NCI-H128 (cell line): ENCODE results near the gene PLCB1.

Experiments
- DNase-seq: peaks from one replicate; lab custom pipeline; 2025; ENCODE audit not compliant: unreplicated experiment; lab: John Stamatoyannopoulos, UW

PLCB1 gene

DNA sequence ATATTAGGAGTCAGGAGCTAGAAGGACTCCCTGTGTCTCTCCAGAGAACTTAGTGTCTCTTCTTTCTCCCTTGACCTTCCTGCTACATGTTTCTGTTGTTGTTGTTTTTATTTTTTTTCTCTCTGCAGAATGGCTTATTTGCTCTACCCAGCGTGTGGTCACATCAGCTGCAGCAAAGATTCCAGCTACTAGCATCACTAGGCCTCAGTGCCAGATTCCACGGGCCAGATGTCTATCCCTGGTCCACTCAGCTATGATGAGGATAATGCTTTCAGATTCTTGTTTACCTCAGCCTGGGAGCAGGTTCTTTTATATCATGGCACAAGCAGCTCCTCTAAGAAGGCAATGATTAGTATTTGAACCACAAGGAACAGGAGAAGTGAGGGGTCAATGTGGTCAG, 110.0 kb downstream of the PLCB1 start:
- no peak for DNase-seq

DNA sequence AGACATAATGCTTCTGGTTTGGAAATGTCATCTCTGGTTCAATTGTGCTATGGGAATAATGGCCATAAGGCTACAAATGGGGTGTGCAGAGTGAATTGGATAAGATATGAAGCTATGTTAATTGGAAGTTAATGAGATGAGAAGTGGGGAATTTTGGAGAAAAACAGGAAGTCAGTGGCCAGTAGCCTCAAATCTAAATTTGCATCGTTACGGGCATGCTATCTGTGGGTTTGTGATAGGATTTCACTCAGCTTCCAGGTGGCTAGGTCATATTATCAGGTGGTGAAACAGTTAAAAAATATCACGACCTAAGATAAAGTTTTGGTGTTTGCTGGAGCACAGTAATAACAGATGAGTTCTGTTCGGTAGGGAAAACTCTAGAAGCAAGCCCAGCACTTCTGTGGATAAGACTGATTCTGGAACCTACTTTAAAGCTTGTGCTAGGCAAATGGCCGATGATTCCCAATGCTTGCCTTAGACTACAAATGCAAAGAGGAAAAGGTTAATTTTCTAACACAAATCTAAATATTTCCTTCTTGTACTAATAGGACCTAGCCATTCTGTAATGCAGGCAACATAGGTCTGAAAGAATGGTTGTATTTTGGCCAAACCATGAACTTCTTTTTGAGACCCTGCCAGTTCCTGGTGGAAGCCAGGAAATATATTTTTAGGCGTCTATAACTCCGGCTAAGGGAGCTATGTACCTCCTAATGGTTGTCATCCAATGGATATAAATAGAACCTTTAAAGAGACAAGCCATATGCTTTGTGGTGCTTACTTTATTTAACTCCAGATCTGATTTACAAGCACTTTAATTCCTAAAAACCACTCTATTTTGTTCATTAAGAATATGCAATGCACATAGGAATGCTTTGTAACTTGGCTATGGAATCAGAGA, 111.0 kb downstream of the PLCB1 start:
- no peak for DNase-seq

DNA sequence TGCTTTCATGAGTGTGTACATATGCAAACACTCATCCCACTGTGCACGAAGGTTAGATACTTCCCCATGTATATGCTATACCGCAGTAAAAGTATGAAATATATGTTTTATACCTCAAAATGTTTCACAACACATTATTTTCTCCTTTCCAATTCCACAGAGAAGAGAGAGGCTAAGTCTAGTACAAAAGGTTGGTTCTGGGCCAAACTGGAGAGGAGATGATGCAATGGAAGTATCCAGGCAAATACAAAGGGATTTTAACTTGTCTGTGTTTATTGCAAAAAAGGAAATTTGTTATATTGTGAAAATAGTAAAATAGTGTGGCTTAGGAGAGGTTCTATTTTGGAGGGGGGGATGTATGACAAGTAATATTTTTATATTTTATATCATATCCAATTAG, 112.6 kb downstream of the PLCB1 start:
- DNase-seq, result no peak

DNA sequence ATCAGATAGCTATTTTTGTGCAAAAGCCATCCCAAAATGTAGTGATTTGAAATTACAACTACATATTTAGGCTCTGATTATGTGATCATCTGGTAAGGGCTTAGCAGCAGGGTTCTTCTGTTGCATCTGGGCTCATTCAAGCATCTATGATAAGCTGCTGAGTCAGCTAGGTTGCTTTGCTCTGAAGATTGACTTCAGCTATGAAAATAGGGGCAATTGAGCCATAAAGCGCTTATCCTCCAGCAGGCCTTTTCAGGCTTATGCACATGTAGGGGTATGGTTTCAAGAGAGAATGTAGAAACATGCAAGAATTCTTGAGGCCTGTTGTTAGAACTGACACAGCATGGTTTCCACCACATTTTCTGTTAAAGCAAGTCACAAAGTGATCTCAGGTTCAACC, 114.1 kb downstream of the PLCB1 start:
- DNase-seq, result no peak

DNA sequence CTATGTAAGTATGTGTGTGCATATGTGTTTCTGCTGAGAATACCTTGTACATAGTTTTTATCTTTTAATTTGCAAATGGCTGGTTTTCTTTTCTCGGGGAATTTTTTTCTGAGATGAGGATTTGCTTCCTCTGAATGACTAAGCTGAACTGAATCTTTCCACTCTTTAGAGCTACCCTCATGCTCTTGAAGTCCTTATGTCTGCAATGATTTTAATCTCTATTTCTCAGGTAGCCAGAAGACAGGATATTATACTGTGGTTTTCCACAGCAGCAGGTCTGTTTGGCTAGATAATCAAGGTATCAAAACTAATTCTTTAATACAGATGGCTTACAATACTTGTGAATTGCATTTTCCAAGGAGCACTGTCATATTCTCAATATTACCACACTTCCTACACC, 114.7 kb downstream of the PLCB1 start:
- DNase-seq, result no peak

DNA sequence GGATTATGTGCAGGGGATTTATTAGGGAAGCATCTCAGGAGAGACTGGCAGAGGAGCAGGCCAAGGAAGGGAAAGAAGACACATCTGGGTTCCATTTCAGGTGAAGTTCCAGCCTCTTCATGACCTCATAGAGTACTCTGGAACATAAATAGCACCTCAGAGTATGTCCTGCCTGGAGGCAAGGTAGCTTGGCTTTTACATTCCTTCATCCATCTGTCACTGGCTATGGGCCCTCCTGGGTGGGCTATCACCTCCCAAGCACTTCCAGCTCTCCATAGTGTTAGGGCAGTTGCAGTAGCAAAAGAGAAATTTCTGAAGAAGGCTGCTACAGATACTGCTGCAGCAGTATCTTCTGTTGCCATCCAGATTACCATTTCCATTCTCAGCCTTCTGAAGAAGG, 116.0 kb downstream of the PLCB1 start:
- no peak for DNase-seq

DNA sequence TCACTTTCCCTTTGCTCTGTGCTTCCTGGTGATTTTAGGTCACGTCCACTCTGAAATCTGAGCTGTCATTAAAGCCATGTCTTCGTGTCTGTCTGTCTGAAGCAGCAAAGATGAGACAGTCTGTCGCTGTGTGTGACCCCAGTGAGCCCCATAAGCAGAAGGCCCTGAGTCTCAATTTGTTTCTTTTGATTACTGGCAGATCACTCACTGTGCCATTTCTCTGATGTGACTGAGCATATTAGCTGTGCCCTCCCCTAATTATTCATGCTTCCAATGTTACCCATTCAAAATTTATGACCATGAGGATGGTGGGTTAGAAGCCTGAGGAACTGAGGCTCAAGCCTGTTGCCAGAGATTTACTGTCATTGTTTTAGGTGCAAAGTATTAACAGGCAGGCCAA, 117.6 kb downstream of the PLCB1 start:
- DNase-seq, result no peak

DNA sequence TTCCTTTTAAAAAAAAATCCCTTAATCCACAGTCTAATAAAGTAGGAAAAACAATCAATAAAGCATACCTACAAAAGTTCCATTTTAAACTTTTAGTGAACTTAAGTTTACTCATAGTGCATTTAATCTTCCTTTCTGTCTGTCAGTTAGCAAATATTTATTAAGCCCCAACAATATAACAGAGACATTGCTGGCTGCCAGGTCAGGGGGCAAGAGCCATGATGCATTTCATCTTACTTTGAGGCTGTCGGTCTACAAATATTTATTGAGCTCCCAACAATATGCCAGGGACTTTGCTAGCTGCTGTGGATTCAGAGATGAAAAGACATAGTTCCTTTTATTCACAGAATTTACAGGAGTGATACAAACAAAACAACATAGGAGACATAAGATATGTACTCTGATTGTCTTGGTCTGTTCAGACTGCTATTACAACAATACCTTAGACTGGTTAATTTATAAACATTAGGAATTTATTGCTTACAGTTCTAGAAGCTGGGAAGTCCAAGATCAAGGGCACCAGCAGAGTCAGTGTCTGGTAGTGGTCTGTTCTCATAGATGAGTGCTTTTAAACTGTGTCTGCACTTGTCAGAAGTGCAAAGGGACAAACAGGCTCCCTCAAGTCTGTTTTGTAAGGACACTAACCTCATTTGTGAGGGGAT, 118.6 kb downstream of the PLCB1 start:
- no peak for DNase-seq

DNA sequence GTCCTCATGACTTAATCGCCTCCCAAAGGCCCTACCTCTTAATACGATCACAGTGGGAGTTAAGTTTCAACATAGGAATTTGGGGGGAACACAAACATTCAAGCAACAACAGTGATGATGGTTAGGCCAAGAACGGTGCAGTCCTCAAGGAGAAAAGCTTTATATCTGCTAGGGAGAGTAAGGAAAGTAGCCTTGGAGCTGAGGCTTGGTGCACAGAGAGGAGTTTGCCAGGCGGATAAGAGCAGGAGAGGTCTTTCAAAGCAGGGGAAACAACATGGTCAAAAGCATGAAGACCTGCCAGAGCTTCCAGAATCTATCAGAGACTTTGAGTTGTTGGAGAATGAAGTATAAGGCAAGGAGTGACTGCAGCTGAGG, 119.1 kb downstream of the PLCB1 start:
- DNase-seq, result no peak

DNA sequence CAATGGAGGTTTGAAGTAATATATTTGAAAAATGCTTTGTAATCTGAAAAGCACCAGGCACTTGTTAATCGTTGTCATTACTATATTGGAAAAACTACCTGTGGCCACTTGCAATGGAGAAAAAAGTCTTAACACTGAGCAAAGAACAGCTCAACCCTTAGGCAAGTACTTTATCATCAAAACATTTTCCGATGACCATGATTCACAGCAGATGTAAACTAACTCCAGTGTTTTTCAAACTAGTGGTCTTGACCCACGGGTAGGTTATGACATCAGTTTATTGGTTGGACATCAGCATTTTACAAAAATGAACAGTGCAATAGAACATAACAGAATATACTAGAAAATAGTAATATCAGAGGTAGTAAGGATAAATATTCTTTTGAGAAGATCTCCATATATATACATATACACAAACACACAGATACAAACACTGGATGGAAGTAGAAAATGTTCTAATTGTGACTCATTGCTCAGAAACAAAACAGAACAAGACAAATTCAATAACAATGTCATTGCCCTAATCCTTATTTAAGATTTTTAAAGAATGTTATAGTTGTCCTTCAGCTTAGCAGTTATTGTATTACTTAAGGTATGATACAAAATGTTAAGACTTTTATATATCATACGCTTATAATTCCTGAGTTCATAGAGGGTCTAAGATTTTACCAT, 123.0 kb downstream of the PLCB1 start:
- DNase-seq, result no peak

DNA sequence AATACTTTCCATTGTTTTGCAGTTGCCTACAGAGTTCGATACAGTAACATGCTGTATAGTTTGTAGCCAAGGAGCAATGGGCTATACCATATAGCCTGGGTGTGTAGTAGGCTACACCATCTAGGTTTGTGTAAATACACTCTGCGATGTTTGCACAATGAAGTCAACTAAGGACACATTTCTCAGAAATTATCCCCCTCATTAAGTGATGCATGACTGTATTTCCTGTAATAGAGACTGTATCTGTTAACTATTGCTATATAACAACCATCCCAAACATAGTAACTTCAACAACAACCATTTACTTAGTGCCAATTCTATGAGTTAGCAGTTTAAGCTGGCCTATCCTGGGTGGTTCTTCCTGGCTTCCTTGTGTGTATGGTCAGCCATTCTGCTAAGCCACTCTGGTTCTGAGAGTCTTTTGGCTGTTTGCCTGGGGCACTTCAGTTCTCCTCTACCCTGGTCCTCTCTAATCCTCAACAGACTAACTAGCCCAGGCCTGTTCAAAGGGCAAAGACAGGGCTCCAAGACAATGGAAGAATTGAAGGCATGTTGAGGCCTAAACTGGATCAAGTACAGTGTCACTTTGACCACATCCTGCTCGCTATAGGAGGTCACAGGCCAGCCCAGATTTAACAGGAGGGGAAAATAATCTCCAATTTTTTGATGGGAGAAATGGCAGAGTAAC, 124.0 kb downstream of the PLCB1 start:
- no peak for DNase-seq

DNA sequence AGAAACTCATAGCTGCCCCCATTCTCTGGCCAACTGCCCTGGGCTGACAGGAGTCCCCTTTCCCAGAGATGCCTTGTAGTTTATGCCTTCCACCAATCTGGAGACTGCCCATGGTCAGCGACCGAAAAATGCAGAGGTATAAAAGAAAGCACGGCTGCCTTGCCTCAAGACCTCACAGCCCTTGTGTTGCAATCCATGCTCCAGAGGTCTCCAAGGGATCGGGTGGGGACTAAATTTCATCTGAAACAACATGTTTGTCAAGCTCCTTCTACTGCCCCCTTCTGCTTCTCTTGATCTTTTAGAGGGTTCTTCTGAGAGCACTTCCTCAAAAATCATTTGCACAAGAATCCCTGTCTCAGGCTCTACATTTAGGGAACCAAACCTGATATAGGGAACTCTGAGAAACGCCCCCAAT, 128.8 kb downstream of the PLCB1 start:
- no peak for DNase-seq

DNA sequence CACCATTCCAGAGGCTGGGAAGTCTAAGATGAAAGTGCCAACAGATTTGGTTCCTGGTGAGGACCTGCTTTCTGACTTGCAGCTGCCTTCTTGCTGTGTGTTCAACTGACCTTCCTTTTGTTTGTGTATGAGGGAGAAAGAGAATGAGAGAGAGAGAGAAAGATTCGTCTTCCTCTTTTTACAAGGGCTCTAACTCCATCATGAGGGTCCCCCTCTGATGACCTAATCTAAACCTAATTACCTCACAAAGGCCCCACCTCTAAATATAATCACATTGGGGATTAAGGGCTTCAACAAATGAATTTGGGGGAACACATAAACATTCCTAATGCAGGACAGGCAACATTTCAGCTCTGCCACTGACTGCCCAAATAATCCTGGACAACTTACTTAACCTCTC, 130.7 kb downstream of the PLCB1 start:
- DNase-seq, result no peak

DNA sequence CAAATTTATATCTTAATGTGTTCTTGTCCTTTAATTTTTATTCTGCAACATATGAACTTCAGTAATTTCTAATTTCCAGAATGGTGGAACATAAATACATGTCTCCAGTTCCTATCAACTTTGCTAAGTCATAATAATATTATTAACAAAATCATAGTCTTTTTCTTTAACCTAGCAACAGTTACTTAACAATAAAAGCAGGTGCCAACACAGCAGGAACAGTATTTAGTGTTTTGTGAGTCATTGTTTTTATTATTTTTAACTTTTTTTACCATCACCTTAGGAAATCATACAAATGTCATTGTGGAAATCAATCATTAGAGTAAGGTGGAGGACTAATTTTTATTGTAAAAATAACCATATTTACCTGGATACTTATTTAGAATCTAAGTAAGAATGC, 133.5 kb downstream of the PLCB1 start:
- no peak for DNase-seq

DNA sequence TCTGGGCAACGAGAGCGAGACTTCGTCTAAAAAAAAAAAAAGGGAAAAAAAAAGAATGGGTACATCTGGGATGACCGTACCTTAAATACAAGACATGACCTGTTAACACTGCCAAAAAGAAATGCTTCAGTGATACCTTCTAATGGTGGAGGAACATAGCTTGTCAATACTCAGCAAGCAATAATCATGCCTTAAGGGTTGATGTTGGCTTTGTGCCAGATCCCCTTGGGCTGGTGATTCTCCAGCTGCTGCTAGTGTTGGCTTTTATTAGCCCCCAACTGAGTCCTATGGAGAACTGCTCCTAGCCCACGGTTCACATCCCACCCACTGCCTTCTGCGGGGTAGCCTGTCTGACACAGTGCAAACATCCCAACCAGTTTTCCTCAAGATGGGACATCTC, 134.9 kb downstream of the PLCB1 start:
- DNase-seq, result no peak

DNA sequence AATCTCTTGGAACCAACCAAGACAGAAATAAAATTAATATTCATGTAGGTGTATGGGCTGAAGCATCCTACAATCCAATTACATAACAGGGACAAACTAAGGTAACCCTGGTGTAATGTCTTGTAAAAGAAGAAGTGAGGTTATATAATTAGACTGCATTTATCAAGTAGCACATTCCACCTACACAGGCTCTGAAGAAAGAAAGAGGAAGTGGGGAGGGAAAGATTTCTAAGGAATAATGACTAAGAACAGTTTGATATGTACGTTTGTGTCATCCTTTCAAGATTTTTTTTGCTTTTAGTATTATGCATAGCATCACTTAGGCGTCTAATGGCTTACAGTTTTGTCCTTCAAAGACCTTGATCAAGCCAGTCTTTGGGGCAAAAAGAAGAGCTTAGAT, 139.7 kb downstream of the PLCB1 start:
- DNase-seq, result no peak

DNA sequence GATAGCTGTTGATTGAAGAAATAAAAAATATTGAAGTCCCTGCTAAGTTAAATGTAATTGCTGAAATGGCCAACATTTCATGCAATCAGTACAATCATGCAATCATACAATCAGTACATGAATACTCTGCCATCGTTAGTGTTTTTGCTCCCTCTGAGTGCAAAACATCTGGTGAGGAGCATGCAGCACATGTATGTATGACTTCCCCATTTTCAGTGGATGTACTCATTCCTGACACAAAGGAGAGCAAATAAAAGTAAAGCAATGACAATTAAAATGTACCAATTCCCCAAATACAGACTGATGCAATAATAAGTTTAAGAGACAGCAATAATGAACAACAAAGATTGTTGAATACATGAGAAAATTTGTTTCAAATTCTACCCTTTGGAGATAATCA, 140.7 kb downstream of the PLCB1 start:
- no peak for DNase-seq

DNA sequence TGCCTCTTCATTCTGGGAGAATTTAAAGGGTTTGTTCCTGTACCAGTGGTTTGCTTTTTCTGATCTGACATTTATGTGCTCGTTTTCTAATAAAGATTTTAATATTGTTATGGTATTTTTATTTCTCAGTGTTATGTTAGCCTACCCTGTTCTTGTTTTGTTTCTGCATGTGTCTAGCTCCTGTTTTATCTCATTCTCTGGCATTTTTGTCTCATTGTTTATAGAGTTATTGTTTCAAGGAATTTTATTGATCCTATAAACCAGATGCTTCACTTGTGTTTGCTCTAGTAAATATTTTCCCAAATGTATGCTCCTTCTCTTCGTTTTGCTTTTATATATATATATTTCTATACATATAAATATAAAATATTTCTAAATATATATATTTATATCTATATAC, 152.8 kb downstream of the PLCB1 start:
- DNase-seq, result no peak

DNA sequence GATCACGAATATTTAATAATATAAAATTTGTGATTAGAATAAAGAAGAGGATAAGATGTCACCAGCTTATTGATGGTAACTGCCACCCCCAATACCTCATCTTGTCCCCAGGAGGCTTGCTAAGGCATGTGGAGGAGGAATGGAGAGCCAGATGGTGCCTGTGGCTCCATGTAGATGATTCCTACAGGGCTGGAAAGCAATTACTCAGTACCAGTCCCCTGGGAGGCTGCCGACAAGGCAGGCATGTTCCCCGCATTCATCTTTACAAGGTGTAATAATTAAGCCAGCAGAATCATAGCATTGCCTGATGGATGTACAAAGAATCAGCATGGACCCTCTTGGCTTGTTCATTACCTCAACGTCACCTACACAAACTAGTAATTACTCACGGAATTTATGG, 155.3 kb downstream of the PLCB1 start:
- DNase-seq, result no peak

DNA sequence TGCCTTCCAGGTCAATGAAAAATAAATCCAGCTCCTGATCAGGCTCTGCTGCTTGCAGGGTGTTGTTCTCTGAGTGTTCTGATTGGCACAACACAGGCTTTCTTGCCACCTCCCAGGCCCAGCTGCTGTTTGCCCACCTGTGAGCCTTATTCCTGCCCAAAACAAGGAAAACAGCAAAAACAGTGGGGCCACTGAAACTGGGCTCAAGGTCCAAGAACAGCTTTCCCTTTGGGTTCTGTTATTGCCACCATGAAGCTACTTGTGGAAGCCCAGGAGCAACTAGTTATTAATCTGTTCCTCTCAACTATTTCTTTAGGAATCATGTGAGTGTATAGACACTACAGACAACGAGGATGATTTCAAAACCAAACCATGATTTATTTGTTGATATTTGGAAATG, 159.1 kb downstream of the PLCB1 start:
- no peak for DNase-seq

DNA sequence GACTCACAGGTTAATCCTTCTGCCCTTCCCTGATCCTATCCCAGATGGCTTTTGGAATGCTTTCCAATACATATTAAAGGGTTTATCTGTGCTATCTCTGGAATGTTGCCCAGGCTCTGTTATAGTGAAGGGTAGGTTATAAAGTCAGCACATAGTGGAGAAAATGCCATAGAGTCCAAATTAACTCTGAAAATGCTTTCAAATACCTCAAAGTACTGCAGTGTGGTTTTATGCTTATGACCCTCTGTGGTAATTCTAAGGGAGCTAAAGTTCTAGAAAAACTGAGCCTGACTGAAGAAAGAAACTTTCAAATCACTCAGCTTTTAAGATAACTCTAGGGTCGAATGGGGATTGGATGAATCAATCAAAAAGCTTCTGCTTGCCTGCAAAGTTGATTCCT, 159.8 kb downstream of the PLCB1 start:
- no peak for DNase-seq

DNA sequence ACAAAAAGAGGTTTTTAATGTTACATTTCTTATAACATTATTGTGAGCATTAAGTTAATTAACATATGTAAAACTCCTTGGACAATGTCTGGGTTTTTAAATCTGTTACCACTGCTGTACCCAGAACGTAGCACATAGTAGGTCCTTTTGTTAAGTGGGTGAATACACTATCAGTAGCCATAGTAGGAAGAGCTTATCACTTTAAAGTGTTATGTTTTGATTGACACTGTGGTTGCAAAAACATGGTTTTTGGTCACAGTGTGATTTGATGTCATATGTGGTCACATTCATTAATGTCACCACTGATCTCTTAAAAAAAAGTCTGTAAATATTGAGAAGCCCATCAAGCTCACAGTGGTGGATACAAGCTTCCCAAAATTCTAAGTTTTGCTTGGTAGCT, 160.7 kb downstream of the PLCB1 start:
- no peak for DNase-seq
